Stimulated activated naive CD4-positive, alpha-beta T cell (primary cell): ENCODE results near the gene TDG.
"Not testable (repeated sequence)": the region's sequence is repeated elsewhere in the genome, so short reads cannot be mapped to it uniquely, and the experiment has no call there.

ENCODE experiments used
- DNase-seq, 6 experiments: peaks; one replicate each; lab custom pipeline; 2025; lab: John Stamatoyannopoulos, UW

Gene TDG

DNA sequence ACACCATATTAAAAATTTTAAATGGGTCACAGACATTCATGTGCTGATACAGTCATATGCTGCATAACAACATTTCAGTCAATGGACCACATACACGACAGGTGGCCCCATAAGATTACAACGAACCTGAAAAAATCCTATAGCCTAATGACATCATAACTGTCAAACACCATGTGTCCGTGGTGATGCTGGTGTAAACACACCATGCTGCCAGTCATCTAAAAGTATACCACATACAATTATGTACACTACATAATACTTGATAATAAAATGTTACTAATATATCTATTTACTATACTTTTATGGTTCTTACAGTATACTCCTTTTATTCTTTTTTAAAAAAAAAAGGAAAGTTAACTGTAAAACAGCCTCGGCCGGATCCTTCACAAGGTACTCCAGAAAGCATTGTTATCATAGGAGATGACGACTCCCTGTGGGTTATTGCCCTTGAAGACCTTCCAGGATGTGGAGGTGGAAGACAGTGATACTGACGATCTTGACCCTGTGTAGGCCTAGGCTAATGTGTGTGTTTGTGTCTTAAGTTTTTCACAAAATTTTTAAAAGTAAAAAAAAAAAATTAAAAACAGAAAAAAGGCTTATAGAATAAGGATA is 5.0 kb upstream of the TDG start:
- DNase-seq: no peak

DNA sequence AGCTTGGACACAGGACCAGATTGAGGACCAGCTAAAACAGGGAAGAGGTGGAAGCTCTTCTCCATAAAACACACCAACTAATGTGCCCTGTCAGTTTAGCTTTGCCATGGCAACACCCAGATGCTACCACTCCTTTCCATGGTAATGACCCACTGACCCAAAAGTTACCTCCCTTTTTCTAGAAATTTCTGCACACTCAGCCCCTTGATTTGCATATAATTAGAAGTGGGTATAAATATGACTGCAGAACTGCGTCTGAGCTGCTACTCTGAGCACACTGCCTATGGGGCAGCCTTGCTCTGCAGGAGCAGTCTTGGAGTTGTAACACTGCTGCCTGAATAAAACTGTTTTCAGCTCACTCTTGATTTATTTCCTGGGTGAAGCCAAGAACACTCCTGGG is 3.2 kb upstream of the TDG start:
- no peak for DNase-seq

DNA sequence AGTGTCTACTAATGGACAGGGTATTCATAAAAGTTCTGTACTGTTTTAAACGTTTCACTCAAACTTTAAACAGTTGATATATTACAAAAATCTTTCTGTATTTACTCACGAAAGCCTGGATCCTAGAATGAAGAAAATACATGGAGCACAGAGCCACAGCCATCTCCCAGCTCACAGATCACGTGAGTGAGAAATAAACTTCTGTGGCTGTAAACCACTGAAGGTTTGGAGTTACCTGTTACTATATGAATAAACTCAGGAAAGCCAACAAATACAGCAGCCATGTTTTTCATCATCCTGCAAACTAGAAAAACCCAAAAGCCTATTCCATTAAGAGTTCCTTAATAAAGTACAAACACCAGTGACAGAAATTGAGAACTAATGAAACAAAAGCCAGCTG is 867 bp upstream of the TDG start:
- no peak for DNase-seq

DNA sequence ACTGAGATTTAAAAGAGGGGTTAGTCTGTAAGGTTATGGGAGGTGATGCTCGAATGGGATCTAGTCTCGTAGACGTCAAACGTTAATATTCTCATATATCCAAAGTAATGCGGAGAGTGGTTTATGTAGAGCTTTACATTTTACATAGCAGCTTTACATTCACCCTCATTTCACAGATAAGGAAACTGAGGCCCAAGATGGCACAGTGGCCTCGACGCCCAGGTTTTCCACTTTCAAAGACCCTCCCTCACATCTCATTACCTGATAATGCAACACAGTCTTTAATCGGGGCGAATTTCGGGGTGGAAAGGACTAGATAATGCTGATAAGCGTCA is 450 bp upstream of the TDG start:
- DNase-seq: no peak

DNA sequence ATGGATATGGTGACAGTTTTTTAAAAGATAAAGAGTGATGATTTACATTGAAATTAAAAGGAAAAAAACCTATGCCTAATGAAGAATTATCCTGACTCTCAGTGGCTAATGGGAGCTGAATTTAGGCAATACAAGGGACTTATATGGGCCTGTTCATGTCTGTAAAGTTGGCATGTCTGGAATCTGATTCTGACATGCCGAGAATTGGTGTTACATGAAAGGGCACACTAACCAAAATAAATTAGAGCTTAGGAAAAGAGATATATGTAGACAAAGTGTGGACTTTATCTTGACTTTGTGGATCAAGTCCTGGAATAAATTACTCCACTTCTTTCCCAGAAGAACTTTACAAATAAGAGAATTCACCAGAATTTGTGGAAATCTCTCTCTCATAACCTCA is 1.1 kb downstream of the TDG start:
- no peak for DNase-seq

DNA sequence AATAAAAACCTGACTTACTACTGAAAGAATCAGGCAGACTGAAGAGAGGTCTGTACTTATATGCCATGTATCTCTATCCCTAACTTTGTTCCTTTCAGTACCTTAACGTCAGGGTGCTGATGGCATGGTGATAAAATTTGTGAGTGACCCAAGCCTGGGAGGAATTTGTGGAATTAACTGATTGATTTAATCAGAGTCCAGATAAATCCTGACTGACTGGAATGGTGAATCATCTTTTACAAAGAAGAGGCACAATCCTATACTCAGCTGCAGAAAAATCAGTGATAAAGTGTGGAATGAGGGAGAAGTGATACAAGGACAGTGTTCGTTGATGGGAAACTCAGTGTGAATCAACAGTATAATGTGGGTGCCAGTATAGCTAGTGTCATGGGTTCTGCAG is 3.7 kb downstream of the TDG start:
- no peak for DNase-seq

DNA sequence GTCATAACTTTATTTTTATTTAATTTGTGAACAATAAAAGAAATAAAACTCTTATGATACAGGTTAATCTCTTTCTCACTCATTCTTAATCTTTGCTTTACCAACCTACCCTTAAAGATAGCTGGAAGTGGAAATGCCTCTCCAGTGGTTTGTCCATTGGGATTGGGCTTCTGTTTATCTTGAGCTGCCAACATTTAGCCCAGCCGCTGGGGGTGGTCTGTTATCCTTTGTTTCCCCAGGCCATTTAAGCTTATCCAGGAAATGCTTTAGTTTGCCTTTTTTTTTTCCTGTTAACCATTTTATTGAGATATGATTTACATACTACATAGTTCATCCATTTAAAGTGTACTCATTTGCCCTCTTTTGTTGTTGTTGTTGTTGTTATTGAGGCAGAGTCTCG is 8.2 kb downstream of the TDG start:
- DNase-seq: no peak

DNA sequence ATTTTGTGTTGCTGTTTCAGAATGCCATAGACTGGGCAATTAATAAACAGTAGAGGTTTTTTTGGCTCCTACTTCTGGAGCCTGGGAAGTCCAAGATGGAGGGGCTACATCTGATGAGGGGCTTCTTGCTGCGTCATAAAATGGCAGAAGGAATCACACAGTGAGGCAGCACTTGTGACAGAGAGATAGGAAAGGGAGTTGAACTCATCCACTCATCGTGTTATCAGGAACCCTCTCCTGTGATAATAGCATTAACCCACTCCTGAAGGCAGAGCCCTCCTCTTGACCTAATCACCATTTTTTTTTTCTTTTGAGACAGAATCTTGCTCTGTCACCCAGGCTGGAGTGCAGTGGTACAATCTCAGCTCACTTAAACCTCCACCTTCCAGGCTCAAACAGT is 9.7 kb downstream of the TDG start:
- DNase-seq: no peak

DNA sequence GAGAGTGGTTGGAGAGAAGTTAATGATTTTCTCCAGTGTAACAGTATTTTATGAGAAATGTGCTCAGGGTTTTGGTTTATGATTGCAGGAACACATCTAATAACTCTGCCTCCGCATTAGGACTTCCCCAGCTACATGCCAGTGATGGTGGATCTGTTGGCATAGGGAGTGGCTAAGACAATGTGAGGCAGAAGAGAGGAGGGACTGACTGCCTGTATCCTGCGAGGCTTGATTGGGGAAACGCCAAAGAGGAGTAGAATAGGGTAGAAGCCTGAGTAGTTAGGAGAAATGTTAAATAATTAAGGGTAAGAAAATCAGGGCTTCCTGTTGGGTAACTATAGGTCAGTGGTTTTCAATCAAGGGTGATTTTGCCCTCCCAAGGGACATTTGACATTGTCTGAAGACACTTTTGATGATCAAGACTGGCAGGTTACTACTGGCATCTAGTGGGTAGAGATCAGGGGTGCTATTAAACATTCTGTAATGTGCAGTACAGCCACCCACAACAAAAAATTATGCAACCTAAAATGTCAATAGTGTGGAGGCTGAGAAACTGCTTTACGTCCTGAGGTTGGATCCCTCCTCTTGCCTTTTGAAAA is 12.8 kb downstream of the TDG start:
- DNase-seq: no peak

DNA sequence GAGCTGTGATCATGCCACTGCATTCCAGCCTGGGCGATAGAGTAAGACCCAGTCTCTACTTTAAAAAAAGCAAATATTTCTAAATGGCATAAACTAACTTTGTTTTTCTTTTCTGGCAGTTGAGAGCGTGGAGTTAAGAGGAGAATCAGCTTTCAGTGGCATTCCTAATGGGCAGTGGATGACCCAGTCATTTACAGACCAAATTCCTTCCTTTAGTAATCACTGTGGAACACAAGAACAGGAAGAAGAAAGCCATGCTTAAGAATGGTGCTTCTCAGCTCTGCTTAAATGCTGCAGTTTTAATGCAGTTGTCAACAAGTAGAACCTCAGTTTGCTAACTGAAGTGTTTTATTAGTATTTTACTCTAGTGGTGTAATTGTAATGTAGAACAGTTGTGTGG is 21.2 kb downstream of the TDG start:
- DNase-seq: no peak

DNA sequence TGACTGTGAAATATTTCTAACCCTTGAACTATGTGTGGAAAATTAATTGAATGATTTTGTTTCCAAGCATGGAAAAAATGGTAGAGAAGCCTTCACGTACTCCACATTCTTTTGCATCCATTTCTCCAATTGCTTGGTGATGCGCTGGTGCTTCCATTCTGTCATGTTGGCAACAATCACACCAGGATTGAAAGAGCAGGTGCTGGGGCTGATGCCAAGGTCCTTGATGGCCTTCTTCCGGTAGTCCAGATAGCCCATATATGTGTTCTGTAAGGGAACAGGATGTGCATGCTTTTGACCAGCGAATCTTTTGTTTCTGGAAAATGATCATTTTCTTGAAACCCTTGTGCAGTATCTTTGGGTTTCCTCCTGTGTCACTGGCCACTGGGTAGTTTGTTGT is 28.6 kb downstream of the TDG start:
- no peak for DNase-seq

DNA sequence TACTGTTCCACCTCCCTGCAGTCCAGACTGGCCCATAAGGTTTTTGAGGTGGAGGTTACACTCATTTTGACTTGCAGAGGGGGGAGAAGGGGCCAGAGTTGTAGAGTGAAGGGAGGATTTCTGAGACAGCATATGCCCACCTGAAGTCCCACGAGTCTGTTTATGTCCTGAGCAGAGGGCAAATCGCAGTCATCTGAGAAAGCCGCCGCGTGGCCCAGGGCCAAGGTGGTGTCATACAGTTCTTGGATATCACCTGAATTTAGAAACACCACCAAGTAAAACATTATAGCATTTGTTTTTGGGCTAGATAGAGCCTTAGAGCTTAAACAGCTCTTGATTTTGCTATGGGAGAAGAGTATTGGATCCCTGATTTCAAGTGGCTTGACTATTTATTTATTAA is 30.9 kb downstream of the TDG start:
- no peak for DNase-seq

DNA sequence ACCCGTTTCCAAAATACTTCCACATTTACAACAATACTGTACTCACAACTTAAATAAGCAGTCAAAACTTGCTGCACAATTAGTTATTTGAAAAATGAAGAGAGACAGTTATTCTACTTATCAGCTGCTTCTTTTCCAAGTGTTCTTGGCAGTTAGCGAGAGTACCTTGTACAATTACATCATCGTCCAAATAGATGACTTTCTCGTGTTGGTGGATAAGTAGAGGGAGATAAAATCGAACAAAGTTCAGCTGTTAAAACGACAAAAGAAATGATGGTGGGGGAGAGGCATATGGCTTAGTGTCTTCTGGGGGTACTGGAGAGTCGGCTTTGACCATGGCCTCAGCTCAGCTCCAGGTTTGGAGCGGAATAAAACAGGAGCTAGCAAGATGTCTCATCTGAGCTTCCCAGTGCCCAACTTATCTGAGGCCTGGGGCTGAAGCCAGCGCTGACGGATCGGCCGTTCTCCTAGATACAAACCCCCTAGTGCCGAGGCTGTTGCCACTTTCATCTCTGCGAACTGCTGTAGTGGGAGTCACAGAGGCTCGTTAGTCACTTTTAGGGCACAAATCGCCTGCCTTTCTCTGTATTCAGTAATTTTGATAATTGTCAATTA is 31.7 kb downstream of the TDG start:
- no peak for DNase-seq

DNA sequence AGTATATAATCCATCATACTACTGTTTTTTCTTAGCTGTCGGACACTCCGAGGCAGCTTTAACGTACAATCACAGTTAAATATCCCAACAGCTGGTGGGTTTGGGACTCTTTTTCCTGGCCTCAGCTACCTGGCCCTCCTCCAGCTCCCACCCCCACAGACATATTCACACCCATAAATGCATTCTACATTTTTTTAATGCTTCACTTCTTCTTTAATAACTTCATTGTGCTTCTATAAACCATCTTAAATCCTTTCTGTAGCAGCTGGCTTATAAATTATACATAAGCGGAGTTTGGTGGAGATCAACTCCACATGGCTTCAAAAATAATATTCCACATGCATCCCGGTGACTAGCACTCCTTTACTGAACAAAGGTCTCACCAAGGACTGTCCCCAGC is 33.3 kb downstream of the TDG start:
- DNase-seq: no peak

DNA sequence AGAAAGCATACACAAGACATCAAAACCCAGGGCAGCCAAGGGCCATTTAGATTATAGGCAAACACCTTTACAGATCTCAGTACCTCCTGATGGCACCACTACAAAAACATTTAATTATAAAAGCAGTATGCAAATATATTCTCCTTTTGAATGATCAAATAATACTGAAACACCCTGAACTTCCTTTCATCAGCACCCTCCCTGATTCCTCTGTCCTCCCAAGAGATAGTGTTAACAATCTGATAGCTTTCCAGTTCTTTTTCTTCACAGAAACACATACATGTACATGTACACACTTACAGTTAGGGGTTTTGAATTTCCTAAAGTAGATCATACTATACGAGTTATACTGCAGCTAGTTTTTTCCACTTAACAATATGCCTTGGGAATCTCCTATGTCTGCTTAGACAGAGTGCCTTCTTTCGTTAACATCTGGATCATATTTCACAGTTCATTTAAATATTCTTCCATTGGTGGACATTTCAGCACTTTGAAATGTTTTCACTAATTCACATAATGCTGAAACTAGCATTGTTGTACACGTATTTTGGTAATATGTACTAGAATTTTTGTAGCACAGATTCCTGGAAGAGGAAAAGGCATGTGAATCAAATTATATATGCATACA is 35.2 kb downstream of the TDG start:
- DNase-seq: no peak

DNA sequence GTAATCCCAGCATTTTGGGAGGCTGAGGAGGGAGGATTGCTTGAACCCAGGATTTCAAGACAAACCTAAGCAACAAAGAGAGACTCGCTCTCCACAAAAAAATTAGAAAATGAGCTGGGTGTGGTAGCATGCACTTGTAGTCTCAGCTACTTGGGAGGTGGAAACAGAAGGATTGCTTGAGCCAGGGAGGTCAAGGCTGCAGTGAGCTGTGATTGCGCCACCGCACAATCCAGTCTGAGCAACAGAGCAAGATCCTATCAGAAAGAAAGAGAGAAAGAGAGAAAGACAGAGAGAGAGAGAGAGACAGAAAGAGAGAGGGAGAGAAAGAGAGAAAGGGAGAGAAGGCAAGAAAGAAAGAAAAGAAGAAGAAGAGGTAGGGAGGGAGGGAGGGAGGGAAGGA is 37.0 kb downstream of the TDG start:
- DNase-seq: no peak

DNA sequence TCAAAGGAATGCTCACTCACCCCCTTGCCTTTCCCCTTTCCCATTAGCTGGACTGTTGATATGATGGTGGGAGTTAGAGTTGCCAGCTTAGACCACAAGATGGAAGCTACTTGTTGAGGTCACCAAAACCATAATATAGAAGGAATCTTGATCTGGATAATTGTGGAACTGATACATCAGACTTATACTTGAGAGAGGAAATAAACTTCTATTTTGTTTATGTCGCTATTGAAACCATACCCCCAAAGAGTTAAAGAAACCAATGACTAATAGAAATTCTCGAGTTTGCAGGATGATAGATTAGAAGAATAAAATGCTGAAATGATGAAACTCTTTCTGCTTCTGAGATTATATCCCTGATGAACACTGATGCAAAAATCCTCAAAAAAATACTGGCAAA is 37.9 kb downstream of the TDG start:
- no peak for DNase-seq

DNA sequence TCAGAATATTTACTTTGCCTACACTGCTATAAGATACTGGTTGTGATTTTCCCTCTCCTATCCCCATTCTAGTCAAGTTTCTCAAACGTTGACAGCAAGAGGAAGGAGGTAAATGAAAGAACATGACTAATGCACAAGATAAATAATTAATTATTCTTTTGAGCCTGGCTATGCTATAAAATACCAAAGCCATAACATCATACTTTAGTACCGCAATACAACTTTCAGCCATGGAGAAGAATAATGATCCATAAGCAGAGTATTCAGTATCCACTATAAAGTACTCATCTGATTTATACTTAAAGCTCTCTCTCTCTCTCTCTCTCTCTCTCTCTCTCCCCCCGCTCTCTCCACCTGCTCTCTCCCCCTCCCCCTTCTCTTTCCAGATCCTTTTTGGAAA is 41.3 kb downstream of the TDG start:
- no peak for DNase-seq

DNA sequence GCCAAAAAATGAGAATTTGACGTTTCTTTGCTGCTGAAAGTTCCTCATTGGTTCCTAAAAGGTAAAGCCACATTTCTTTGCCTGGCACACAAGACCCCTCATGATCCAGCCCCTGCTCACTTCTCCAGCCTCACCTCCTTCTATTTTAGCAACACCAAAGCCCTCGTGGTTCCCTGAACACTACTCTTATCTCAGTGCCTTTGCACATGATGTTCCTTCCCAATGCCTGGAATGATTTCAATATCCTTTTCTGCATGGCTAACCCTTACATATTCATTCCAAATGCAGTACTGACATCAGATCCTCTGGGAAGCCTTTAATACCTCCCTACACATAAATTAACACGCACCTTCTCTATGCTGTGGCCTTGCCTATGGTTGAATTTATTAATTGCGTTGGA is 44.4 kb downstream of the TDG start:
- no peak for DNase-seq

DNA sequence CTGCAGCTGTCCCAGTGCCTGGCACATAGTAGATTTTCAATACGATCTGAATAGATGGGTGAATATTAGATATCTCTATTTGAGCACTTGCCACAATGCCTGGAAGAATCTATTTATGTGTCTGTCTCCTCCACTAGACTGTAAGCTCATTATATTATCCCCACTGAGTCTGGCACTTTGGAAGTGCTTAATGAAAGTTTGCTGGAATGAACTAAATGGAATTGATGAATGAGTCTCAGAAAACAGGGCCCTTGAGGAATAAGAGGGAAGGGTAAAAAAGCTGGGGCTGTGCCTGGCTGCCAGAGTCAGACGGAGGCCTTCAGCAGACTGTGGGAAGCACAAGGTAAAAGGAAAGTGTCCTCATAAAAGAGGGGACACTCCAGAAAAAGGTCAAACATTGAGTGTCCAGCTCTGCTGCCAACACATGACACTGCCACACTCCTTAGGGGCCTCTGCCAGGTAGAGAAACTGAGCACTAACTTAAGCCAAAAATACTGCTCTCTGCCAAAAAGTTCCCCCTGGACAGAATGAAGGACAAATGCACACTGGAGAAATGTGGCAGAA is 45.0 kb downstream of the TDG start:
- no peak for DNase-seq

DNA sequence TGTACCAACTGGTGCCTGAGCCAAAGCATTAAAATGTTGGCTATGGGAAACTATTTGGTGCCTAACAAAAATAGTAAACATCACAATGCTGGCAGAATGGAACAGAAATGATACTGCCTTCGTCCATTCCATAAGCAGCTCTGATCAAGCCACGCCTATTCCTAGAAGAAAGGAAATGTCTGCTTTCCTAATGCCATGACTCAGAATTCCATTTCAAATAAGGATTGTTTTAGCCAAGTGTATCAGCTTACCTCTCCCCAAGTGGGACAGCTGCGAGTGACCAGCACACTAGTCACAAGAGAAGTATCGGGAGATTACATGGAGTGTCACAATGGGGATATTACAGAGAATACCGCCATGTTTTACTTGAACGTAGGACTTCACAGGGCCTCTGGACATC is 45.6 kb downstream of the TDG start:
- DNase-seq: no peak

DNA sequence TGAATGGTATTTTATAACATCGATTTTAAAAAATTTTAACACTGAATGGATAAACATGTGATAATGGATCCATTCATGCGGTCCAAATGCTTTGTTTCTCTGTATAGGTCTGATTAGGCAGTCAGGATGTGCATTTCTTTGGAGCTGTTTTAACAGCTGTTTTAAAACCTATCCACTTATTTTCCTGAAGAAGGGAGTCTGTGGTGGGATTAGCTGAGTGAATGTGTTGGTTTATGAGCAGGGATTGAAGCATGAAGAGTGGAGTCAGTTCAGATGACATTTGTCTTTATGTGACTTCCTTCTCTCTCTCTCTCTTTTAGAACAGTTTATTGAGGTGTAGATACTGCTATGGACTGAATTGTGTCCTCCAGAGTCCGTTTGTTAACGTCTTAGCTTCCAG is 46.7 kb downstream of the TDG start:
- no peak for DNase-seq

DNA sequence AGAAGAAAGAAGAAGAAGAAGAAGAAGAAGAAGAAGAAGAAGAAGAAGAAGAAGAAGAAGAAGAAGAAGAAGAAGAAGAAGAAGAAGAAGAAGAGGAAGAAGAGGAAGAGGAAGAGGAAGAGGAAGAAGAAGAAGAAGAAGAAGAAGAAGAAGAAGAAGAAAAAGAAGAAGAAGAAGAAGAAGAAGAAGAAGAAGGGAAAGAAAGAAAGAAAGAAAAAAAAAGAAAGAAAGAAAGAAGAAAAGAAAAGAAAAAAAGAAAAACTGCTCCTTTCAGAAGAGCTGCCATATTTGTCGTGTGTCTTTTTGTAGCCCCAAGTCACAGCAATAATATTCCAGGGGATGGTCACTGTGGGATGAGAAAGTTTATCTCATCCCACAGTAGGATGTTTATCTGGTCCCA is 56.2 kb downstream of the TDG start:
- not testable (repeated sequence) for DNase-seq
